DOHH2 (cell line): ENCODE measurements around the gene COL4A1.

Experiments used
- EZH2phosphoT487 ChIP-seq: fragments of 200-600 bp; sonication (generic); IDR thresholded peaks from 2 replicates; pipeline ENCODE4 v1.6.1; 2017; ENCODE audit warnings: borderline replicate concordance, mild to moderate bottlenecking, antibody characterized with exemption, low read length, moderate library complexity, mixed read lengths
- TF ChIP-seq, protein P1 (sequence below): fragments of 200-600 bp; sonication (generic); IDR thresholded peaks from one replicate; pipeline ENCODE4 v1.5.1; 2014; ENCODE audit warnings: antibody characterized with exemption, mild to moderate bottlenecking, low read depth, low read length; ENCODE audit not compliant: poor library complexity, severe bottlenecking

DNA sequence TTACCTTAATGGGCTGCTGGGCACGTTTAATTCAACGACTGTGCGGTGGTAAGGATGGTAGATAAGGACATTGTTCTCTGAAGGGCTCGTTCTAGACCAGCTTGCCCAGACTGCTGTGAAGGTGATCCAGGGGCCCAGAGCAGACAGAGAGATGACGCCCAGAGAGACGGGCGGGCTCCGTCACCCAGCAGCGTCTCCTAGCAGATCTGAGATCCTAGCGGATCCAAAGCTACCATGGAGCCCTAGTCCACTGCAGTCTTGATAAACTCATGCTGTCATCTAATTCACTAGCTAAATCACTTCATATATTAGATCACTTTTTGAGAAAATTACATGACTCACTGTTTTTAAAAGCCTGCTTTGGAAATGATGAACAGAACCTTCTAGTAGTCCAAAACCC lies 21.6 kb upstream of the COL4A1 start:
- TF ChIP-seq, protein P1, sequence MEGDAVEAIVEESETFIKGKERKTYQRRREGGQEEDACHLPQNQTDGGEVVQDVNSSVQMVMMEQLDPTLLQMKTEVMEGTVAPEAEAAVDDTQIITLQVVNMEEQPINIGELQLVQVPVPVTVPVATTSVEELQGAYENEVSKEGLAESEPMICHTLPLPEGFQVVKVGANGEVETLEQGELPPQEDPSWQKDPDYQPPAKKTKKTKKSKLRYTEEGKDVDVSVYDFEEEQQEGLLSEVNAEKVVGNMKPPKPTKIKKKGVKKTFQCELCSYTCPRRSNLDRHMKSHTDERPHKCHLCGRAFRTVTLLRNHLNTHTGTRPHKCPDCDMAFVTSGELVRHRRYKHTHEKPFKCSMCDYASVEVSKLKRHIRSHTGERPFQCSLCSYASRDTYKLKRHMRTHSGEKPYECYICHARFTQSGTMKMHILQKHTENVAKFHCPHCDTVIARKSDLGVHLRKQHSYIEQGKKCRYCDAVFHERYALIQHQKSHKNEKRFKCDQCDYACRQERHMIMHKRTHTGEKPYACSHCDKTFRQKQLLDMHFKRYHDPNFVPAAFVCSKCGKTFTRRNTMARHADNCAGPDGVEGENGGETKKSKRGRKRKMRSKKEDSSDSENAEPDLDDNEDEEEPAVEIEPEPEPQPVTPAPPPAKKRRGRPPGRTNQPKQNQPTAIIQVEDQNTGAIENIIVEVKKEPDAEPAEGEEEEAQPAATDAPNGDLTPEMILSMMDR = no peak
- no peak for TF ChIP-seq EZH2phosphoT487
